GM21529 (cell line): Measurements from ENCODE around the gene GRM2.

Experiments
- ATAC-seq: cut with Tn5 transposase; IDR thresholded peaks from one replicate; pipeline ENCODE4 v1.9.1; 2021; ENCODE audit not compliant: unreplicated experiment

Gene GRM2

GRCh38 chr3:51680196-51680595 lies 26.7 kb upstream of the GRM2 start:
- ATAC-seq, result no peak

GRCh38 chr3:51680663-51681230 lies 26.1 kb upstream of the GRM2 start:
- ATAC-seq, result no peak

- no peak for ATAC-seq
Measured at GRCh38 chr3:51681453-51681852, 25.4 kb upstream of the GRM2 start.

DNA sequence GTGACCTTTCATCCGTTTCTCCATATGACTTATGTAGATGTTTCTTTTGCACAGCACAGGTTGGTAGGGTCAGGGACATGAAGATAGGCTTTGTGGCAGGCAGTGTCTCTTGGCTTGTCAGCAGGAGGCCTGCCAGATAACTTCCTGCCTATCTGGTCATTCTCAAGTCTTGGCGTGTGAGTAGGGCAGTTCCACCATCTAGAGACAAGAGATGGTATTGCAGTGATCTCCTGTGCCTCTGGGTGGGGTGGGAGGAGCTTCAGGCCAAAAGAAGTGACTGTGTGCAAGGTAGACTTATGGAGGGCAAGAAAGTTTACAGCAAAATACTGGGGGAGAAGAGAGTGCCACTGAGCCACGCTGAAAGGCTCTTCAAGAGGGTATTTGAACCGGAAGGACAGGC lies 24.8 kb upstream of the GRM2 start:
- ATAC-seq, result peak; percentile 89

DNA sequence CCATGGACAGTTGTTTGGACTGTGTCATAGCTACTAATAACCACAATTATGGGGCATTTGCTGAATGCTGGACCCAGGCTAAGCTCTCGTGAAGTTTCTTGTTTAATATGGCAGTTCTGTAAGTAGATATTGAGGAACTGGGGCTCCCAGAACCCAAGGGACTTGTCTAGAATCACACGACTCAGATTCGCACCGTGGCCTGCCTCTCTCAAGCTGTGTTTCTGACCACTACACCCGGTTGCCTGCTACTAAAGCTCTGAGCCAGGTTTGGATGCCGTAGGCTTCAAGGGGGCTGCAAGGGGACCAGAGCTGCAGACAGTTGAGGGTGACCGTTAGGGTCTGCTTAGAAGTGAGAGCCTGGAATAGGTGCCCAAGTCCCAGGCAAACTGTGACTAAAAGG lies 24.3 kb upstream of the GRM2 start:
- no peak for ATAC-seq

- ATAC-seq, result no peak
Measured at GRCh38 chr3:51683566-51683965, 23.3 kb upstream of the GRM2 start.

GRCh38 chr3:51684971-51685751 lies 21.7 kb upstream of the GRM2 start:
- ATAC-seq, result no peak

- ATAC-seq, result no peak
Measured at GRCh38 chr3:51686056-51686455, 20.8 kb upstream of the GRM2 start.

DNA sequence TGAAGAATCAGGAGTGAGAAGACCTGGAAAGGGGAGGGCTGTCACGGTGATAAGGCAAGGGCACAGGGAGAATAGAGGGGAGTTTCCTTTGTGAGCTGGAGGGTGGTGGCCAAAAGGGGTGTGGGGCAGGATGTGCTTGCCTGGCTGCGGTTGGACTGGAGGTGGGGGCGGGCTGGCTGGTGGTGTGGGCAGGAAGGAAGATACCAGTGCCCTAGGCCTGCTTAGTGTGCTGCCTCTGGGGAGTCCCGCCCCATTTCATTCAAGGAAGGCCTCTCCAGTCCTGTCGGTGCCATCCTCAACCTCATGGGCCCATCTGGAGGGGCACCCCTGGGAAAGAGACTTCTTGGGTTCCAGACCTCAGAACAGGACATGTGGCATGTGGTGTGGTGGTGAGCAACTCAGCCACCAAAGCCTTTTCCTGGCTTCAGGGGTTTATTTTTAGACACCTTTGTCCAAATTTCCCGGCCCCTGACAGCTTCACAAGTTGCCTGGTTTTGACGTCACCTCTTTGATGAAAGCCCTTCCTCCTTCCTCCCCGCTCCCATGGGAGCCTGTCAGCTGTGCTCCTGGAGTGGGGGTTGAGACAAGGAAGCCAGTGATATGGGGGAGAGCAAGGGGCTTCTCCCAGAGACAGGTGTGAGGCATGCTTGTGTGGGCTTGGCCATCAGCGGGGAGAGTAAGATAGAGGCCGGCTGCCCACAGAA lies 20.2 kb upstream of the GRM2 start:
- ATAC-seq, result peak; percentile 57

DNA sequence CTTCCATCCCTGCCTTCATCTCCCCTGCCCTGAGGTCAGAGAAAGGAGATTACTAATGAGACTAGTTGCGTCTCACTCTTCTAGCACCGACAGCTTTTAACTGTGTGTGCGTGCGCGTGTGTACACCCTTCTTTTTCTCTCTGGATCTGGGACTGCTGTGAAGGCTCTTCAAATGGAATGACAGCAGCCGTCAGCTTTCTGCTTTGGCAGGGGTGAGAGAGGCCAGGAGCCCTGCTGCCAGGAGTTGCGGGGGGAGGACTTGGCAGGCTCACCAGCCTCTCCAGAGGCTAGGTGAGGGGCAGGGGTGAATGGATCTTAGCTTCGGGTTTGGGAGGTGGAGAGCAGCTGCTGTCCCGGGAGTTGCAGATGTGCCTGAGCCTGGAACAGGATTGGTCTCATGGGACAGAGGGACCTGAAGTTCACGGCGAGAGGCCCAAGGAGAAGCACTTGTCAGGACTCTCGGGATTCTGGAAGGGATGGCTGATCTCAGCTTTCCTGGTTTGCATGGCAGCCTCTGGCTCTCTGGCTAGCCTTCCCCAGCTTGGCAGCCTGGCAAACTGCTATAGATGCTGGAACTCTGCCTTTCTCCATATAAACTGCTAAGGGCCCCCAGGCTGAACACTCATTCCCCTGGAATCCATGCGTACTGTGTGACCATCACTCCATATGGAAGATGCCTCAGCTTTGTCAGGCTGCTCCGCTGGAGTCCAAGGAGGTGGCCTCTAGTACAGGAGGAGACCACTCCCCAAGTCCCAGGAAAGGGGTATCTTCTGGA lies 19.2 kb upstream of the GRM2 start:
- no peak for ATAC-seq

DNA sequence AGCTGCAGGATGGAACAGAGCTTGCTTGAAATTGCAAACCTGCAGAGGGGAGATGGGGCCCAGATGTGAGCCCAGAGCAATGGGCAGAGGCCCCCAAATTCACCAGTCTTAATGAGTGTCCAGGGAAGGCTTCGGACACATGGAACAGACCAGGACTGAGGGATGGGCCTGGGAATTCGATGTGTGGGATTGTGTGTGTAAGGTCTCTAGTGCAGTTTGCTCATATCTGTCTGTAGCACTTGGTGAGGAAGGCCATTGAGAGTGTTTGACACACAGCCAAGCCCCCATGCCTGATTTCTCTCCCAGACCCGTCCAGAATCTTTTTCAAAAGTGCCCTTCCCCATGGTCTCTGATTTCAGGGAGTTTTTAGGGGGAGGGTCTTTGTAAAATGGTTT lies 18.7 kb upstream of the GRM2 start:
- ATAC-seq, result no peak

- ATAC-seq, result no peak
Measured at GRCh38 chr3:51691021-51691420, 15.8 kb upstream of the GRM2 start.

GRCh38 chr3:51691949-51692348 lies 14.9 kb upstream of the GRM2 start:
- ATAC-seq, result no peak

GRCh38 chr3:51692980-51693395 lies 13.9 kb upstream of the GRM2 start:
- no peak for ATAC-seq

DNA sequence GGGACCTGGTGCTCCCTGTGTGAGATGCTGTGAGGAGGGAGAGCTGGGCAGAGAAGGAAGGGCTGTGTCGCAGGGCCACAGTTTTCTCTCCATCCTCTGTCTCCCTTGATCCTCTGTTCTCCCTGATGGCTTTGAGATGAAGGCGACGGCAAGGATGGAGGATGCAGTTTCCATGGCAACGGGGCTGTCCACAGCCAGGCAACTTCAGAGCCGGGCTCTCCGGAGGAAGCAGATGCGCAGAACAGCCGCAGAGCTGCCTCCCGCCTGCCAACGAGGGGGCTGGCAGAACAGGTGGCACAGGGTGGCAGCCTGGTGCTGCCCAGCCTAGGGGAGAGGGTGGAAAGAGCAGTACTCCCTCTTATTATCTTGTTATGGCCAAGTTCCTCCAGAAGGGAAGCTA lies 9.9 kb upstream of the GRM2 start:
- no peak for ATAC-seq

- ATAC-seq, result no peak
Measured at GRCh38 chr3:51698209-51698608, 8.7 kb upstream of the GRM2 start.

- no peak for ATAC-seq
Measured at GRCh38 chr3:51700403-51700802, 6.5 kb upstream of the GRM2 start.

DNA sequence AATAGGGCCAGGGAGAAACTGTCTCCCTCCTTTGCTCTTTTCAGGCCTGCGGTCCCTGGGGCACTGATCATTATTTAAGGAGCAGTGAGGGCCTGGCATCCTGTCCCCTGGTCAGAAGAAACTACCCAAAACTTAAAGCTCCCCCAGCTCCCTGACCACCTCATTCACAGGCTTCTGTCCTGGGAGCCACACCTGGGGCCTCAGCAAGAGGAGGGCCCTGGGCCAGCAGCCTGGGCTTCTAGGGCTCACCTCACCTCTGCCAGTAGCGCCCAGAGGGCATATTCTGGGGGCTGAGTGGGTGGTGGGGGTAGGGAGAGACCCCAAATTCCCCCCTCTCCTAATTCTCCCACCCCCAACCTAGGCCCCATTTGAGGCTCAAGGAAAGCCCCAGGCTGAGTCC lies 4.7 kb upstream of the GRM2 start:
- ATAC-seq, result no peak

DNA sequence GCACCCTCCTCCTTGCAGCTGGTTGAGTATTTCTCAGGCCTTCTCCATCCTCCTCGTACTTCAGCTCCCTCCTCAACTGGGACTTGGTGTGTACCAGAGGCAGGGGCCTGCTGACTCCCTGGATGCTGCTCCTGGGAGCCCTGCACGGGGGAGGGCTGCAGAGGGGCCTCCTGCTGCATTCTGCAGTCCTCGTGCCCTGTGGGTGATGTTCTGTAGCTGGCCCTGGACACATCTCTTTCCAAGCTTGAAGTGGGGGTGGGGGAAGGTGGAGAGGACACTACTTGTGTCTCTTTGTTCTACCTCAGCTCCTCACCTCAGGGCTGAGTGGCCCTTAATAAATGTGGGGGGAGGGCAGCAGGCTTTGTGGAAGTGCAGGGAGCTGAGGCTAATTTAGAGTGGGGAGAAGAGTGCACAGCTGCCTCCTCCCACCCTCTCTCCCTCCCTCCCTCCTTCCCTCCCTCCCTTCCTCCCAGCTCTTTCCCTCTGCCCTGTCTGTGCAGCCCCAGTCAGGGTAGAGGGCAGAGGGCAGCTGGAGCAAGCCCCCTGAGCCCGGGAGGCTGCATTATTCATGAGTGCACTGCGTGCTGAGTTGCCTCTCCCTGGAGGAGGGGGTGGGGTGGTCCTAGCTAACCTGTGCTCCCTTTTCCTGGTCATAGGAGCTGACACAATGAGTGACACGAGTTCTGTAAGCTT lies 3.7 kb upstream of the GRM2 start:
- ATAC-seq, result no peak

GRCh38 chr3:51703761-51704510 lies 2.9 kb upstream of the GRM2 start:
- ATAC-seq, result no peak
